OCI-LY1 (cell line): ENCODE data around the gene SPIRE2.

Experiments used
- CTCF ChIP-seq: fragments of 200-600 bp; sonication (generic), shearing (Covaris generic); IDR thresholded peaks from 2 replicates; pipeline ENCODE4 v1.5.1; 2017; ENCODE audit warnings: mild to moderate bottlenecking, antibody characterized with exemption, low read length, moderate library complexity, mixed read lengths
- EZH2 ChIP-seq: fragments of 200-600 bp; sonication (generic), shearing (Covaris generic); IDR thresholded peaks from 2 replicates; pipeline ENCODE4 v1.8.0; 2017; ENCODE audit warnings: borderline replicate concordance, mixed run types, mild to moderate bottlenecking, antibody characterized with exemption, low read length, moderate library complexity, mixed read lengths

- TF ChIP-seq CTCF (no peak), EZH2 (no peak)
Measured at GRCh38 chr16:89870440-89870839, 42.2 kb downstream of the SPIRE2 start.
